H1 (cell line): Measurements from ENCODE around the gene FRMPD4. TPM values are rescaled to one million over a fixed set of nuclear protein-coding genes. Genes with fewer than 3 reads are reported as not detected.

Experiments
- CHD1 ChIP-seq: IDR thresholded peaks from 2 replicates; pipeline ENCODE4 v1.6.1; 2012; ENCODE audit warnings: low read depth, low read length, improper control_type of control experiment
- FOSL1 ChIP-seq: IDR thresholded peaks from 2 replicates; pipeline ENCODE4 v1.6.1; 2011; ENCODE audit warnings: mild to moderate bottlenecking, low read depth, low read length, moderate library complexity; ENCODE audit not compliant: insufficient read depth
- POU5F1 ChIP-seq: IDR thresholded peaks from 2 replicates; pipeline ENCODE4 v1.6.1; 2011; ENCODE audit warnings: low read depth, mild to moderate bottlenecking, low read length, moderate library complexity
- RXRA ChIP-seq: IDR thresholded peaks from 2 replicates; pipeline ENCODE4 v1.6.1; 2011; ENCODE audit warnings: low read depth, mild to moderate bottlenecking, low read length, moderate library complexity; ENCODE audit not compliant: insufficient read depth
- SAP30 ChIP-seq: fragments of 300-600 bp; sonication (generic); IDR thresholded peaks from 2 replicates; pipeline ENCODE4 v1.7.1; 2012; ENCODE audit warnings: low read length, moderate library complexity, mild to moderate bottlenecking, inconsistent platforms; ENCODE audit not compliant: insufficient read depth, insufficient replicate concordance
- polyA plus RNA-seq, 7 experiments: library from polyadenylated mRNA; depleted of rRNA in 3 of 7; stranded (reverse) in 5 of 7; unstranded in 2 of 7; fragments of >200 nt in 5 of 7; fragments of 200-250 nt in 2 of 7; gene quantifications; 1 replicate in 5 of 7; 2 replicates in 1 of 7; 4 replicates in 1 of 7; pipeline versions ENCODE4 v1.2.1 to v1.2.3, GENCODE V29; 2011 to 2013; ENCODE audit warnings: missing spikeins in 2 of 7, mixed read lengths in 2 of 7
- total RNA-seq: library from RNA; stranded (reverse); fragmentation: NEBNext Ultra II Directional; extraction: Animal tissue kit (Norgen Biotek cat#: 25700); gene quantifications from 2 replicates; pipeline ENCODE4 v1.2.1, GENCODE V29; 2021
- TF ChIP-seq, protein P1 (sequence below): IDR thresholded peaks from 2 replicates; pipeline ENCODE4 v1.6.1; 2012; ENCODE audit warnings: inconsistent platforms
- TF ChIP-seq, protein P2 (sequence below): IDR thresholded peaks from 2 replicates; pipeline ENCODE4 v1.6.1; 2011; ENCODE audit warnings: low read length, improper control_type of control experiment

FRMPD4 gene
- total and polyA plus RNA-seq, 2 of the 8 experiments (the other 6 are each of a cell fraction or from before 2014, with no cell fraction given), result 0.02 to 0.37 TPM

- TF ChIP-seq POU5F1 (no peak), CHD1 (no peak), SAP30 (no peak), RXRA (no peak), FOSL1 (no peak)
- TF ChIP-seq, protein P1, sequence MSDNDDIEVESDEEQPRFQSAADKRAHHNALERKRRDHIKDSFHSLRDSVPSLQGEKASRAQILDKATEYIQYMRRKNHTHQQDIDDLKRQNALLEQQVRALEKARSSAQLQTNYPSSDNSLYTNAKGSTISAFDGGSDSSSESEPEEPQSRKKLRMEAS, result no peak
- TF ChIP-seq, protein P2, sequence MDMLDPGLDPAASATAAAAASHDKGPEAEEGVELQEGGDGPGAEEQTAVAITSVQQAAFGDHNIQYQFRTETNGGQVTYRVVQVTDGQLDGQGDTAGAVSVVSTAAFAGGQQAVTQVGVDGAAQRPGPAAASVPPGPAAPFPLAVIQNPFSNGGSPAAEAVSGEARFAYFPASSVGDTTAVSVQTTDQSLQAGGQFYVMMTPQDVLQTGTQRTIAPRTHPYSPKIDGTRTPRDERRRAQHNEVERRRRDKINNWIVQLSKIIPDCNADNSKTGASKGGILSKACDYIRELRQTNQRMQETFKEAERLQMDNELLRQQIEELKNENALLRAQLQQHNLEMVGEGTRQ, result no peak
- TF ChIP-seq, all 59 proteins: peak for 0
Observed at GRCh38 chrX:12149670-12150407, 11.6 kb downstream of the FRMPD4 start (continued).
